CD4-positive, alpha-beta T cell (primary cell): ENCODE data around the gene DAAM1. TPM values are rescaled to one million over a fixed set of nuclear protein-coding genes. Genes with fewer than 3 reads are reported as not detected.

ENCODE experiments used
- ATAC-seq: fragments of 200-7000 bp; cut with Tn5 transposase; one replicate; pipeline ENCODE4 v1.10.0; 2022; ENCODE audit warnings: mild to moderate bottlenecking; ENCODE audit not compliant: poor library complexity
- CTCF ChIA-PET: fragments of 350-600 bp; sonication (Branson Sonifier 250); formaldehyde crosslinking; loops from one replicate; lab custom pipeline; 2021; ENCODE audit warnings: antibody characterized with exemption, inconsistent platforms; lab: Charles Lee
- POLR2A ChIA-PET: fragments of 350-600 bp; sonication (Branson Sonifier 250); formaldehyde crosslinking; loops from one replicate; lab custom pipeline; 2021; ENCODE audit warnings: antibody characterized with exemption, inconsistent platforms; lab: Charles Lee
- DNase-seq, 14 experiments: peaks; one replicate each; pipeline ENCODE4 v3.0.0-alpha.2; 2013 to 2020; ENCODE audit warnings: mixed read lengths in 2 of 14
- H3K27ac ChIP-seq, 2 donors: one replicate each; pipeline versions ENCODE4 v1.5.1 to v1.7.0; 2013; ENCODE audit warnings: low read length in 2 of 2, low read depth in 1 of 2, mild to moderate bottlenecking in 1 of 2
- H3K27me3 ChIP-seq, 2 experiments: 1 replicate in 1 of 2; 2 replicates in 1 of 2; pipeline versions ENCODE4 v1.6.1 to v1.7.0; 2013; ENCODE audit warnings: low read length in 2 of 2, control low read depth in 1 of 2, mild to moderate bottlenecking in 1 of 2, moderate library complexity in 1 of 2; ENCODE audit not compliant: insufficient read depth in 2 of 2, control insufficient read depth in 1 of 2
- H3K36me3 ChIP-seq: one replicate; pipeline ENCODE4 v1.6.1; 2013; ENCODE audit warnings: low read length, control low read depth; ENCODE audit not compliant: insufficient read depth
- H3K4me1 ChIP-seq: one replicate; pipeline ENCODE4 v1.6.1; 2013; ENCODE audit warnings: low read length, control low read depth; ENCODE audit not compliant: insufficient read depth
- H3K4me3 ChIP-seq: one replicate; pipeline ENCODE4 v1.5.1; 2013; ENCODE audit warnings: mild to moderate bottlenecking, low read length, moderate library complexity
- H3K9me3 ChIP-seq, 2 experiments: 1 replicate in 1 of 2; 2 replicates in 1 of 2; pipeline versions ENCODE4 v1.6.1 to v1.7.0; 2013; ENCODE audit warnings: low read length in 2 of 2, mild to moderate bottlenecking in 2 of 2, control low read depth in 1 of 2, moderate library complexity in 1 of 2; ENCODE audit not compliant: control insufficient read depth in 1 of 2, insufficient read depth in 1 of 2
- H3K27ac Mint-ChIP-seq: one replicate; pipeline ENCODE4 v1.8.0; 2020; ENCODE audit warnings: mixed read lengths
- H3K27me3 Mint-ChIP-seq: one replicate; pipeline ENCODE4 v1.8.0; 2021; ENCODE audit warnings: mixed read lengths
- H3K36me3 Mint-ChIP-seq: one replicate; pipeline ENCODE4 v1.8.0; 2021; ENCODE audit warnings: low read depth, mixed read lengths
- H3K4me1 Mint-ChIP-seq: one replicate; pipeline ENCODE4 v1.8.0; 2021; ENCODE audit warnings: low read depth, mixed read lengths
- H3K4me3 Mint-ChIP-seq: one replicate; pipeline ENCODE4 v1.8.0; 2020; ENCODE audit warnings: mild to moderate bottlenecking, mixed read lengths
- H3K9me3 Mint-ChIP-seq: one replicate; pipeline ENCODE4 v1.8.0; 2020; ENCODE audit warnings: mixed read lengths
- intact Hi-C, 2 experiments: fragments of 100-400 bp; cut with DNase I in 1 of 2; cut with micrococcal nuclease in 1 of 2; formaldehyde crosslinking; loops; one replicate each; pipeline versions ENCODE4 v1.15.1 to v1.9.0; 2023 to 2025; cut with DNase I, micrococcal nuclease
- total RNA-seq, 174 experiments: library from RNA in 2 of 174; stranded (reverse) in 2 of 174; gene quantifications; one replicate each; pipeline ENCODE4 v1.2.3 and lab custom pipeline; 2021 to 2026
- TF ChIP-seq, protein P1 (sequence below): fragments of 200-600 bp; IDR thresholded peaks from one replicate; pipeline ENCODE4 v1.8.0; 2022; ENCODE audit warnings: antibody characterized with exemption, mild to moderate bottlenecking

Gene DAAM1
- total RNA-seq, 2 experiments from 2014 or later, result 7.4 to 8.8 TPM

DNA sequence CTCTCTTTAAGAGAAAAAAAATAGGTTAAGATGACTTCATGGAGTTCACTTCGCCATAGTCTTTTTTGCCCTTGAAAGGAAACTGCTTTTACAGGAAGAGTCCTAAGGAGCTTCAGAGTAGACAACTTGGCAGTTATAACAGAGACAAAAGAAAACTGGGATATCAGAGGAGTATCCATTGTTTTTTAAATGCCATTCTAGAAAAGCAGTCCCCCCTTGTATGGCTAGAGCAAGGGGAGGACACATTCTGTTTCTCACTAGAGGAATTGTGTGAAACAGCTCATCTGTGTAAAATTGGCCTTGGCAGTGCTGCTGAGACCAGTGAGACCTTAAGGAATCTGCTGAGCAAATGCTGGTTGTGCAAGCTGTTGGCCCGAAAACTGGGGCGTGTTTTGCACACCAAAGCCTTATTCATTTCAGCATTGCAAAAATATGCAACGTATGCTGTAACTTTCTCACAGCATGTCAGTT, 148.7 kb downstream of the DAAM1 start:
- Histone ChIP-seq H3K9me3 (no peaks in the 10 kb centered on the region), H3K27ac (no peak overlapping the region), H3K27me3 (no peaks in the 10 kb centered on the region), H3K36me3 (peaks cover 2% of the 10 kb centered on the region), H3K4me3 (no peak overlapping the region), H3K4me1 (no peaks in the 10 kb centered on the region)
- ATAC-seq, result no peak
- no peaks in the 10 kb centered on the region for H3K9me3 Mint-ChIP-seq
- H3K27me3 Mint-ChIP-seq, result no peaks in the 10 kb centered on the region
- no peak overlapping the region for H3K27ac Mint-ChIP-seq
- CTCF ChIA-PET, result interaction anchor here (1.9 kb wide), 1 partner anchor 30 kb away, joined by 6 read pairs; no protein-coding TSS in a partner anchor
- H3K36me3 Mint-ChIP-seq, result peaks cover 53% of the 10 kb centered on the region
- POLR2A ChIA-PET, result no interaction called here
- no peak for DNase-seq
- TF ChIP-seq, protein P1, sequence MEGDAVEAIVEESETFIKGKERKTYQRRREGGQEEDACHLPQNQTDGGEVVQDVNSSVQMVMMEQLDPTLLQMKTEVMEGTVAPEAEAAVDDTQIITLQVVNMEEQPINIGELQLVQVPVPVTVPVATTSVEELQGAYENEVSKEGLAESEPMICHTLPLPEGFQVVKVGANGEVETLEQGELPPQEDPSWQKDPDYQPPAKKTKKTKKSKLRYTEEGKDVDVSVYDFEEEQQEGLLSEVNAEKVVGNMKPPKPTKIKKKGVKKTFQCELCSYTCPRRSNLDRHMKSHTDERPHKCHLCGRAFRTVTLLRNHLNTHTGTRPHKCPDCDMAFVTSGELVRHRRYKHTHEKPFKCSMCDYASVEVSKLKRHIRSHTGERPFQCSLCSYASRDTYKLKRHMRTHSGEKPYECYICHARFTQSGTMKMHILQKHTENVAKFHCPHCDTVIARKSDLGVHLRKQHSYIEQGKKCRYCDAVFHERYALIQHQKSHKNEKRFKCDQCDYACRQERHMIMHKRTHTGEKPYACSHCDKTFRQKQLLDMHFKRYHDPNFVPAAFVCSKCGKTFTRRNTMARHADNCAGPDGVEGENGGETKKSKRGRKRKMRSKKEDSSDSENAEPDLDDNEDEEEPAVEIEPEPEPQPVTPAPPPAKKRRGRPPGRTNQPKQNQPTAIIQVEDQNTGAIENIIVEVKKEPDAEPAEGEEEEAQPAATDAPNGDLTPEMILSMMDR, result no peak
- H3K4me3 Mint-ChIP-seq, result no peak overlapping the region
- H3K4me1 Mint-ChIP-seq, result no peaks in the 10 kb centered on the region
- intact Hi-C loops, result no loop called here

GRCh38 chr14:59338761-59339160, 150.3 kb downstream of the DAAM1 start:
- ATAC-seq, result no peak
- H3K9me3 ChIP-seq, result no peaks in the 10 kb centered on the region
- POLR2A ChIA-PET, result no interaction called here
- H3K27ac Mint-ChIP-seq, result no peak overlapping the region
- intact Hi-C loops, result no loop called here
- no peaks in the 10 kb centered on the region for H3K36me3 ChIP-seq
- H3K9me3 Mint-ChIP-seq, result no peaks in the 10 kb centered on the region
- no peaks in the 10 kb centered on the region for H3K4me1 Mint-ChIP-seq
- H3K27ac ChIP-seq, result no peak overlapping the region
- CTCF ChIA-PET, result no interaction called here
- no peak for DNase-seq
- H3K4me3 ChIP-seq, result no peak overlapping the region
- peaks cover 50% of the 10 kb centered on the region for H3K36me3 Mint-ChIP-seq
- no peak overlapping the region for H3K4me3 Mint-ChIP-seq
- H3K27me3 Mint-ChIP-seq, result no peaks in the 10 kb centered on the region
- no peaks in the 10 kb centered on the region for H3K27me3 ChIP-seq
- TF ChIP-seq, protein P1, result no peak
- H3K4me1 ChIP-seq, result no peaks in the 10 kb centered on the region

GRCh38 chr14:59339524-59340330, 151.3 kb downstream of the DAAM1 start:
- TF ChIP-seq, protein P1, result no peak
- ATAC-seq, result no peak
- Histone ChIP-seq H3K27me3 (no peaks in the 10 kb centered on the region), H3K27ac (no peak overlapping the region), H3K36me3 (no peaks in the 10 kb centered on the region), H3K9me3 (no peaks in the 10 kb centered on the region), H3K4me3 (no peak overlapping the region), H3K4me1 (no peaks in the 10 kb centered on the region)
- Mint-ChIP-seq H3K27ac (no peak overlapping the region), H3K4me3 (no peak overlapping the region), H3K36me3 (peaks cover 53% of the 10 kb centered on the region), H3K27me3 (no peaks in the 10 kb centered on the region), H3K4me1 (no peaks in the 10 kb centered on the region), H3K9me3 (no peaks in the 10 kb centered on the region)
- CTCF ChIA-PET, result no interaction called here
- intact Hi-C loops, result no loop called here
- DNase-seq, result no peak
- POLR2A ChIA-PET, result interaction anchor here (1.1 kb wide), 1 partner anchor 24 kb away, joined by 4 read pairs; no protein-coding TSS in a partner anchor
